IMR-90 (cell line): ENCODE measurements around the gene FAF1. TPM values are rescaled to one million over a fixed set of nuclear protein-coding genes. Genes with fewer than 3 reads are reported as not detected.
"Not testable (repeated sequence)": the region's sequence is repeated elsewhere in the genome, so short reads cannot be mapped to it uniquely, and the experiment has no call there.

Experiments
- ATAC-seq: fragments of 200-7000 bp; cut with Tn5 transposase; 2 replicates; pipeline ENCODE4 v1.9.1; 2020; ENCODE audit warnings: low read depth, mild to moderate bottlenecking, moderate library complexity
- BruUV-seq: library from RNA; stranded (reverse); fragments of 400-500 nt; replicated peaks from 2 replicates; lab custom pipeline; 2021; lab: Mats Ljungman, UMichigan
- CTCF ChIA-PET: fragments of 300-600 bp; formaldehyde crosslinking; extraction: SDS; loops from one replicate; lab custom pipeline; 2021; ENCODE audit warnings: antibody characterized with exemption; lab: Yijun Ruan, JAX
- POLR2A ChIA-PET: fragments of 300-600 bp; sonication (Branson Sonifier 250); formaldehyde crosslinking; loops from one replicate; lab custom pipeline; 2022; ENCODE audit warnings: antibody characterized with exemption; ENCODE audit not compliant: unreplicated experiment; lab: Charles Lee
- DNase-seq: peaks from one replicate; pipeline ENCODE4 v3.0.0; 2013
- H2AFZ ChIP-seq: replicated peaks from 2 replicates; pipeline ENCODE3; 2013; ENCODE audit warnings: low read length, mild to moderate bottlenecking; ENCODE audit not compliant: poor library complexity
- H2AK5ac ChIP-seq: 2 replicates; pipeline ENCODE4 v1.6.1; 2013; ENCODE audit warnings: low read depth, low read length, inconsistent platforms
- H2AK9ac ChIP-seq: replicated peaks from 2 replicates; pipeline ENCODE3; 2013; ENCODE audit warnings: mild to moderate bottlenecking, low read depth, low read length, moderate library complexity; ENCODE audit not compliant: poor library complexity
- H2BK120ac ChIP-seq: 2 replicates; pipeline ENCODE4 v1.6.1; 2013; ENCODE audit warnings: low read depth, low read length, inconsistent platforms
- H2BK15ac ChIP-seq: 3 replicates; pipeline ENCODE4 v1.6.1; 2013; ENCODE audit warnings: low read depth, low read length, inconsistent platforms
- H2BK20ac ChIP-seq: 2 replicates; pipeline ENCODE4 v1.6.1; 2013; ENCODE audit warnings: low read depth, mild to moderate bottlenecking, inconsistent platforms, low read length, moderate library complexity
- H2BK5ac ChIP-seq: 2 replicates; pipeline ENCODE4 v1.6.1; 2013; ENCODE audit warnings: mild to moderate bottlenecking, low read depth, low read length, inconsistent platforms; ENCODE audit not compliant: poor library complexity, severe bottlenecking
- H3K14ac ChIP-seq: replicated peaks from 2 replicates; pipeline ENCODE4 v1.6.1; 2013; ENCODE audit warnings: low read depth, low read length, inconsistent platforms
- H3K18ac ChIP-seq: 2 replicates; pipeline ENCODE4 v1.6.1; 2013; ENCODE audit warnings: low read depth, low read length, control low read depth
- H3K23ac ChIP-seq: 2 replicates; pipeline ENCODE4 v1.6.1; 2013; ENCODE audit warnings: low read depth, low read length, inconsistent platforms
- H3K27ac ChIP-seq: 2 replicates; pipeline ENCODE4 v1.5.1; 2013; ENCODE audit warnings: mild to moderate bottlenecking, control low read depth, low read length; ENCODE audit not compliant: insufficient read depth
- H3K27me3 ChIP-seq: 2 replicates; pipeline ENCODE4 v1.6.1; 2013; ENCODE audit warnings: low read length; ENCODE audit not compliant: control insufficient read depth, insufficient read depth
- H3K36me3 ChIP-seq: 2 replicates; pipeline ENCODE4 v1.6.1; 2013; ENCODE audit warnings: low read length, mixed read lengths; ENCODE audit not compliant: control insufficient read depth, insufficient read depth
- H3K4ac ChIP-seq: 2 replicates; pipeline ENCODE4 v1.6.1; 2013; ENCODE audit warnings: low read depth, low read length, inconsistent platforms
- H3K4me1 ChIP-seq: 2 replicates; pipeline ENCODE4 v1.6.1; 2013; ENCODE audit warnings: low read length, mixed read lengths; ENCODE audit not compliant: control insufficient read depth, insufficient read depth
- H3K4me2 ChIP-seq: 2 replicates; pipeline ENCODE4 v1.6.1; 2013; ENCODE audit warnings: low read depth, mild to moderate bottlenecking, control low read depth, low read length, moderate library complexity
- H3K4me3 ChIP-seq: 2 replicates; pipeline ENCODE4 v1.5.1; 2013; ENCODE audit warnings: low read depth, mild to moderate bottlenecking, control low read depth, low read length, moderate library complexity; ENCODE audit not compliant: insufficient read depth
- H3K56ac ChIP-seq: 2 replicates; pipeline ENCODE4 v1.6.1; 2013; ENCODE audit warnings: low read length, inconsistent platforms; ENCODE audit not compliant: insufficient read depth; ENCODE audit errors: extremely low read depth
- H3K79me1 ChIP-seq, 2 experiments: 2 replicates each; pipeline ENCODE4 v1.6.1; 2013; ENCODE audit warnings: low read length in 2 of 2, inconsistent platforms in 1 of 2, low read depth in 1 of 2
- H3K9ac ChIP-seq: 2 replicates; pipeline ENCODE4 v1.6.1; 2013; ENCODE audit warnings: low read depth, low read length, control low read depth
- H3K9me1 ChIP-seq: 2 replicates; pipeline ENCODE4 v1.6.1; 2013; ENCODE audit warnings: low read length, inconsistent platforms; ENCODE audit not compliant: insufficient read depth
- H3K9me3 ChIP-seq: 2 replicates; pipeline ENCODE4 v1.6.1; 2013; ENCODE audit warnings: low read length; ENCODE audit not compliant: control insufficient read depth, insufficient read depth
- H4K20me1 ChIP-seq: 2 replicates; pipeline ENCODE4 v1.6.1; 2013; ENCODE audit warnings: low read length, inconsistent platforms; ENCODE audit not compliant: insufficient read depth
- H4K5ac ChIP-seq: 2 replicates; pipeline ENCODE4 v1.6.1; 2013; ENCODE audit warnings: mild to moderate bottlenecking, low read depth, low read length, control low read depth
- H4K8ac ChIP-seq, 2 experiments: 2 replicates each; pipeline ENCODE4 v1.6.1; 2013; ENCODE audit warnings: low read depth in 2 of 2, low read length in 2 of 2, control low read depth in 1 of 2, inconsistent platforms in 1 of 2
- H4K91ac ChIP-seq: 2 replicates; pipeline ENCODE4 v1.6.1; 2013; ENCODE audit warnings: low read depth, low read length, inconsistent platforms; ENCODE audit not compliant: insufficient read depth
- WGBS, 2 experiments: methylation state at CpG; one replicate each; pipeline versions ENCODE4 v1.1.5 to v1.1.7; 2013; ENCODE audit warnings: missing lambda C conversion rate in 2 of 2; ENCODE audit not compliant: insufficient read length in 1 of 2; ENCODE audit errors: extremely low coverage in 2 of 2; 5-methylcytosine and 5-hydroxymethylcytosine counted together
- dilution Hi-C: fragments of 300-500 bp; cut with HindIII; formaldehyde crosslinking; loops from one replicate; pipeline ENCODE4 v1.14.3; 2018; ENCODE audit warnings: low sequenced_read_pairs; ENCODE audit not compliant: unreplicated experiment
- in situ Hi-C: fragments of 300-500 bp; cut with MboI; formaldehyde crosslinking; loops from 3 replicates; pipeline ENCODE4 v1.14.3; 2019; ENCODE audit warnings: low sequenced_read_pairs, inconsistent platforms, mixed read lengths
- intact Hi-C: fragments of 100-400 bp; cut with micrococcal nuclease; formaldehyde crosslinking; loops from 2 replicates; pipeline ENCODE4 v1.10.0; 2022
- polyA plus RNA-seq, 3 experiments: library from polyadenylated mRNA; depleted of rRNA; stranded (reverse); fragments of >200 nt; gene quantifications; 2 replicates each; pipeline ENCODE4 v1.2.3, GENCODE V29; 2012; ENCODE audit warnings: low replicate concordance in 1 of 3
- total RNA-seq: library from RNA; depleted of rRNA; stranded (reverse); fragments of >200 nt; gene quantifications from 2 replicates; pipeline ENCODE4 v1.2.3, GENCODE V29; 2012

The FAF1 gene
- total and polyA plus RNA-seq, 2 of the 4 experiments (the other 2 are of a cell fraction) = 18.8 to 72.9 TPM

GRCh38 chr1:50935276-50935675 lies 24.8 kb downstream of the FAF1 start:
- H3K18ac ChIP-seq, in situ Hi-C loops: not testable (repeated sequence)

More at GRCh38 chr1:50935276-50935675, 24.8 kb downstream of the FAF1 start:
- H3K14ac ChIP-seq, BruUV-seq, H3K4me1 ChIP-seq, H3K9me3 ChIP-seq, H3K56ac ChIP-seq, H3K9me1 ChIP-seq, H3K36me3 ChIP-seq, H4K5ac ChIP-seq, POLR2A ChIA-PET, H3K4ac ChIP-seq, CTCF ChIA-PET, H3K27me3 ChIP-seq, H3K23ac ChIP-seq, dilution Hi-C loops, H2BK20ac ChIP-seq, intact Hi-C loops, H2AK9ac ChIP-seq, H2BK5ac ChIP-seq, H4K91ac ChIP-seq, H4K20me1 ChIP-seq, H3K4me2 ChIP-seq, DNase-seq, ATAC-seq, H2AFZ ChIP-seq, H2BK120ac ChIP-seq, H2AK5ac ChIP-seq, H2BK15ac ChIP-seq, H3K4me3 ChIP-seq, H3K9ac ChIP-seq, H4K8ac ChIP-seq, H3K27ac ChIP-seq: not testable (repeated sequence)
- 83% methylated on average over 1 of the region's 2 CpGs; no CpG with 5 or more reads in 1 of the 2 experiments for WGBS, 2 experiments
- H3K79me1 ChIP-seq = peaks cover 13 to 23% of the 10 kb centered on the region in 2 experiments
